Stimulated activated CD4-positive, alpha-beta T cell treated with anti-CD3 and anti-CD28 coated beads, Interleukin-2, amount 100 ng/mL, for 48 hours (primary cell): ENCODE measurements around the gene GRAMD4.

ENCODE experiments used
- DNase-seq, 2 donors: peaks; one replicate each; pipeline ENCODE4 v3.0.0-alpha.2; 2020

The GRAMD4 gene

GRCh38 chr22:46697811-46698515 lies 77.8 kb downstream of the GRAMD4 start:
- no peak for DNase-seq

- DNase-seq = no peak
These were observed 78.9 kb downstream of the GRAMD4 start for GRCh38 chr22:46699091-46699490.

DNA sequence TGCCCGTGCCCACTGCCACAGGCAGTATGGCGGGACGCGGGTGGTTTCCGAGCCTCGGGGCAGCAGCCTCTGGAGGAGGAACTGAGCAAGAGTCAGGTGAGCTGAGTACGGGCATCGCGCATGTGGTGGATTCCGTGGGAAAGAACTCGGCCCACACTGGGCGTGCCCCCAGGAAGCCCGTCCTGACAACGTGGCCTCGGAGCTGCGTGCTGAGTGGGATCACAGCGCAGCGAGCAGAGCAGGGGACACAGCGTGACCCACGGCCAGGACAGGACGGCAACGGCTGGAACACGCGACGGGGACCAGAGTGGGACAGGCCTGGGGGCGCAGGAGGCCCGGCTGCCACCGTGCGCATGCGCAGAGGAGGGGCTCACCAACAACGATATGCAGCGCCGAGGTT lies 81.1 kb downstream of the GRAMD4 start:
- no peak for DNase-seq

- DNase-seq = no peak
These were observed 83.2 kb downstream of the GRAMD4 start for GRCh38 chr22:46703171-46703995.

DNA sequence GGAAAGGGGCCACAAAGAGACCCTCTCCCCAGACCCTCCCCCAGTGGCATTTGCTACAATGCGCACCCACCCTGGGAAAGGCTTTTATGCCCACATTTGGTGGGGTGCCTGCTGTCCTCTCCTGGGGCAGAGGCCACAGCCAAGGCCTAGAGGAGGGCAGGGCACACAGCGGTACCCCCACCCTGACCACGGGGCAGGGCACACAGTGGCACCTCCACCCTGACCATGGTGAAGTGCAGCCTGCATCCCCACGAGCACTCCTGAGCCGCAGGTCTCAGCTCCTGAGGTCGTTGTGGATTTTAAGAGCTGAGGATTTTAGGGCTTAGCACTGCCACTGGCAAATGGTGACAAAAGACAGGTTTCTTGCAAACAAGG lies 83.8 kb downstream of the GRAMD4 start:
- DNase-seq = no peak

GRCh38 chr22:46706060-46706459 lies 85.9 kb downstream of the GRAMD4 start:
- no peak for DNase-seq

DNA sequence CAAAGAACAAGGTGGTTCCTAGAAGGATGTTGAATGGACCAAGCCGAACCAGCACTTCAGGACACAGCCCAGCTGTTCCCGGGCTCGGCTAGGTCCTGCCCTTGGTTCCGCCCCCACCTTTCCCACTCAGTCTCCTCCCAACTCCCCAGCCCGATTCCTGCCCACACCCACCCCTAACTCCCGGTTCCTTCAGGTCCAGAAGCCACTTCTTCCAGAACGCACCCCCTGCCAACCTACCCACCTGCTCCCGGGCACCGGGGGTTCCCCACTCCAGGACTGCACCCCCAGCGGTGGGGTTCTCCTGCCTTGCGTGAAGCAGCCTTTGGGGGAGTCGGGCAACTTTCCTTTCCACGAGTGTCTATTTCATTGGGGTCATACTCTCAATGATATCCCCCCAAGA lies 87.1 kb downstream of the GRAMD4 start:
- DNase-seq = no peak

- no peak for DNase-seq
These were observed 87.8 kb downstream of the GRAMD4 start for GRCh38 chr22:46707827-46708570.

- no peak for DNase-seq
These were observed 88.7 kb downstream of the GRAMD4 start for GRCh38 chr22:46708766-46709330.

GRCh38 chr22:46710806-46711205 lies 90.6 kb downstream of the GRAMD4 start:
- DNase-seq = no peak

- DNase-seq = no peak
These were observed 92.1 kb downstream of the GRAMD4 start for GRCh38 chr22:46712288-46712687.

DNA sequence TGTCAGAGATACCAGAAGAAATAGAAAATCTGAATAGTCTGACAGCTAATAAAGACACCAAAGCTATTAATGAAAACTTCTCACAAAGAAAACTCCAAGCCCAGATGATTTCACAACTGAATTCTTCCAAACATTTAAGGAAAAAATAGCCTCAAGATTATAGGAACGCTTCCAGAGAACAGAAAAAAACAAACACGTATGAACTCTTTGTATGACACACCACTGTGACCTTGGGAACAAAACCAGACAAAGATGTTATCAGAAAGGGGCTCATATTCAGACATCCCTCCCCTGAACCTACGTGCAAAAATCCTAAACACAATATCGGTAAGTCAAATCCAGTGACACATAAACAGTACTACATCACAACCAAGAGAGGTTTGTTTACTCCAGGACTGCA lies 94.4 kb downstream of the GRAMD4 start:
- DNase-seq = no peak

- no peak for DNase-seq
These were observed 99.7 kb downstream of the GRAMD4 start for GRCh38 chr22:46719921-46720320.

GRCh38 chr22:46721501-46722085 lies 101.4 kb downstream of the GRAMD4 start:
- no peak for DNase-seq

DNA sequence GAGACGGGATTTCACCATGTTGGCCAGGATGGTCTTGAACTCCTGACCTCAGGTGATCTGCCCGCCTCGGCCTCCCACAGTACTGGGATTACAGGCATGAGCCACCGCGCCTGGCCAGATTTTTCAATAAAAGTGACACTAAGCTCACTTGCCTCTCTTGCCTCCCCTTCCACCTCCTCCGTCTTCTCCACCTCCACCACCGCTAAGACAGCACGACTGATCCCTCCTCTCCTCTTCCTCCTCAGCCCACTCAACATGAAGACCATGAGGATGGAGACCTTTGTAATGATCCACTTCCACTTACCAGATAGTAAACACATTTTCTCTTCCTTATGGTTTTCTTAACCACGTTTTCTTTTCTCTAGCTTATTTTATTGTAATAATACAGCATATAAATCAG lies 103.7 kb downstream of the GRAMD4 start:
- DNase-seq = no peak

DNA sequence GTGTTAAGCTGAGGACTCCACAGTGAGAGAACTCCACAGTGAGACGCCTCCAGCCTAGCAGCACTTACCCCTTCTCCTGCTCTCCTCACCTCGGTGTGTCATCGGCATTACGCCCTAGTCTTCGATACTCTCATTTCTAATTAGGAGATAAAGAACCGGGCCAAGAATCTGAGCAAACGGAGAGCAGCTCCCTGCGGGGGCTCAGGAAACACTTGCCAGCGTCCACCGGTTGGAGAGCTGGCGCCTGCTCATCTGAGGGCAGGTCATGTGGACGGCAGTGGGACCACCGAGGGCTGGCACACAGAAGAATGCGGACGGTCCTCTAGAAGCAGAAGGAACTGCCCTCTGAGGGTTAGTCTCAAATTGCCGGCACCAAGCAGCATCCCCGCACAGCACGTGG lies 104.9 kb downstream of the GRAMD4 start:
- no peak for DNase-seq

DNA sequence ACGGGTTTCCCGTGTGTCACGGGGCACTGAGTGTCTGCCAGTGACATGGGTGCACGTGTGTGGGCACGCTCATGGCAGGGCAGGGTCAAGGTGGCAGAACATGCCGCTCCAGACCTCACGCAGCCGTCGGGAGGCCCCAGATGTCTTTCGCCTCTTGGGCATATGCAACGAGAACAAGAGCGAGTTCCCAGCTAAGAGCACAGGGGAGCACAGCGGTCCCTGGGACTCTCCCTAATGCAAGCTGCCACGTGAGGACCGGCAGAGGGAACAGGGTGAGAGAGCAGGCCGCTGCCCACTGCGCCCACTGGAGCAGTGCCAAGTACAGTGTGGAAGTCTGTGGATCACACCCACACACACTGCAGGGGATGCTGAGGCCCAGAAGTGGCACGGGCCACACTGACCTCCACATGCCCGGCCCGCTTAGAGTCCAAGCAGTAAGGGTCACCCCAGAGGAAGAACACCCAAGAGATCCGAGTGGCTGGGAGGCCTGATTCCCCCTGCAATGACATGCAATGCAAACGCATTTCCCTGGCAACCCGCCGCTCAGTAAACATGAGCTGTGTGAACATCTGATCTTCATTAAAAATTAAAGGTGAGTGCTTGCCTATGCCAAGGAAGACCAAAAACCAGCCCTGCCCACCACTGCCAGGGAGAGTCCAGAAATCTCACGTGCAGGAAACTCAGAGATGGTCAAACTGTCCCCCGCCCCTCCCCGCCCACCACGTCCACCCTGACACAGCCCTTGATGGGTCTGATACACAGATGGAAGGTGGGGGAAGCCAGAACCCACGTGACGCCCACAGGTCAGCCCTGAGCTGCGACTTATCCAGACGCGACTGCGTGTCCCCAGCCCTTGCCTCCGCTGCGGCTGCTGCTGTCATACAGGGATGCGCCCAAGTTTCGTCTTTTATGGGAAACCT lies 106.1 kb downstream of the GRAMD4 start:
- DNase-seq = no peak

DNA sequence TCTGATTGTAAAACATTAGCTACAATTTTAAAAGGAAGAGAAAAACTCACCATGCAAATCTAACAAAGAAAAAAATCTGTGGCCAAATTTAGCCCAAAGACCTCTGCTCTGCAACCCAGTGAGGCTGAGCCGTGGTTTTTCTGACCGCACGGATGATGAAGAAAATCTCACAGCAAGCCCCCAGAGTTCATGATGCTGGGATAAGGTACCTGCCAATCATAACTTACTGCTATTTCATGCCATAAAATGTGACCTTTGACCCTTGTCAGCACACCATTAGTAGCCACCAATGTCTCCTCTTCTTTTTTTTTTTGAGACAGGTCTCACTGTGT lies 106.8 kb downstream of the GRAMD4 start:
- no peak for DNase-seq

DNA sequence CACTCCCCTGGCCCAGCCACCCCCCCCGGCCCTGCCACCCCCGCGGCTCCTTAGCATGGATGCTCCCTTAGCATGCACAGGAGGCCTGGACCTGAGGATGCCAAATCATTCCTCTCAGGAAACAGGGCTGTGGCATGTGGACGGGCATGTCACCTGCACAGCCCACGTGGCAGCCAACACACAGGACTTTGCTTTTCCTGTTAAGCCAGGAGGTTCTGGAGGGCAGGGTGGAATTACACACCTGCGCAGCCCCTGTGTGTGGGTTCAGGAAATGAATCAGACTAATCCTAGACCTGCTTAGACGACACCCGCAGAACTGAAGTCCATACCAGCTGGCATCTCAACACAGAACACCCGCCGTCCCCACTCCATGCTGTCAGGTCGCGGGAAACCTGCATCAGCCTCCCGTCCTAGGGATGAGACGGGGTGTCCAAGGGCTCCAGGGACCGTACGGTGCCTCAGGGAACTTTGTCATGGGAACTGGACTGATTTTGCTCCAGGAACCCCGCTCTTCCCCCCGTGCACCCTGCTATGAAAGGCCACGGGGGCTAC lies 107.7 kb downstream of the GRAMD4 start:
- DNase-seq = no peak

- no peak for DNase-seq
These were observed 108.3 kb downstream of the GRAMD4 start for GRCh38 chr22:46728470-46728869.
